HuH-7.5 (cell line): ENCODE data around the gene ATP2B2.
"Not testable (repeated sequence)": the region's sequence is repeated elsewhere in the genome, so short reads cannot be mapped to it uniquely, and the experiment has no call there.

Experiments
- DNase-seq: peaks from one replicate; pipeline ENCODE4 v3.0.0; 2011; ENCODE audit warnings: low spot score

The ATP2B2 gene

DNA sequence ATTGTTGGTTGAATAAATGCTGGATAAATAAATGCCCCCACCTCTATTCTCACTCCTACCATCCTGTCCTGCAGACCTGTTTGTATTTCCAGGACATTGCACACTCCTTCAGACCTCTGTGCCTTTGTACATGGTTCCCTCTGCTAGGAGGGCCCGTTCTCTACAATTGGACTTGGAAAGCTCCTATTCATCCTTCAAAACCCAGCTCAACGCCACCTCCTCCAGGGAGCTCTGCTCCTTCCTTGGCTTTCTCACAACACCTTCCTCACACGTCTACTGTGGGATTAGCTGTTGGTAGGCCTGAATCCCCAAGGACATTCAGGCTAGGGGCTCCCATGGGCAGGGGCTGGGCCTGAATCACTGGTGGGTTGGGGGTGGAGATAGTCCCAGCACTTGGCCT, 105.8 kb downstream of the ATP2B2 start:
- no peak for DNase-seq

DNA sequence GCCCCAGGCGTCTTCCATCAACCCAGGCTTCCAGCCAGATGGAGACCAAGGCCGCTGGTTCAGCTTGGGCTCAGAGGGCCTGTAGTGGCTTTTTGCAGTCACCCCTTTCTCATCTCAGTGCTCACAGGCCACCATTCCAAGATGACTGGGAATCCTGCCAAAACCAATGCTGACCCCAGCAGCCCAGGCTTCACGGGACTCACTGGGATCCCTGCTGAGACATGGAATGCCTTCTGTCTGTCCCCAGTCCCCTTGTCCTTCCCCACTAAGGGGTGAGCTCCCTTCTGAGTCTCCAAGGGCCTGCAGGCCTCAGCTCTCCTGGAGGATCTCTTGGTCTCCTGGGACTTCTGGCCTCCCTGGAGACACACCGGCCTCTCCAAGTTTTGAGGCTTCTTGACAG, 107.0 kb downstream of the ATP2B2 start:
- DNase-seq: peak; percentile 64

GRCh38 chr3:10397879-10398278, 107.5 kb downstream of the ATP2B2 start:
- no peak for DNase-seq

GRCh38 chr3:10396931-10397330, 108.5 kb downstream of the ATP2B2 start:
- DNase-seq: no peak

DNA sequence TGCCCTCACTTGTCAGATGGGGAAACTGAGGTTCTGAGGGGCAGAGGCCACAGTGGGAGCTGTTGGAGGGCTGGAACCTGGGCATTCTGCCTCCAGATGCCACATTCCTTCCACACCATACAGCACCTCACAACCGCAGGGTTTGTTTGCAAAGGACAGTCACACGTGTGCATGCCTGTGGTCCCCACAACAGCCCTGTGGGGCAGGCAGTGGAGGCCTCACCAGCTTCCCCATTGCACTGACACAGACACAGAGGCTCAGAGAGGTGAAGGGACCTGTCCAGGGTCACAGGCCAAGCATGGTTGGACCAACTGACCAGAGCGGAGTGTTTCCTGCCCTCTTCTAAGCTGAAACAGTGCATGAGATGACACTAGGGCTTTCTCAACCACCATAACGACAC, 109.3 kb downstream of the ATP2B2 start:
- DNase-seq: no peak

GRCh38 chr3:10395671-10396070, 109.7 kb downstream of the ATP2B2 start:
- no peak for DNase-seq

DNA sequence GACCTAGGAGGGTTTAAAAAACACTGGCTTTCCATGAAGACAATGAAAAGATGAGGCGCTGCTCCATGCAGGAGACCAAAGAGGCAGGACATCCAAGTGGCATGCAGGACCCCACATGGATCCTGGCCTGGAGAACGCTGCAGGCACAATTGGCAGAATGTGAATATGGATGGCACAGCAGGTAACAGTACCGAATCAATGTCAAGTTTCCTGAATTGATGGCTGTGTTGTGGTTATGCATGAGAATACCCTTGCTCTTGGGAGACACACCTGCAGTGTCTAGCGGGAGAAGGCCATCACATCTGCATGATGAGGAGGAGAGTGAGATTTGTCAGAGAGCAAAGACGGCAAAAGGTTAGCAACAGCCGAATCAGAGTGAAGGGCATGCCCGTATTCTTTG, 110.2 kb downstream of the ATP2B2 start:
- no peak for DNase-seq

- no peak for DNase-seq
These were observed 110.8 kb downstream of the ATP2B2 start for GRCh38 chr3:10394491-10395025.

GRCh38 chr3:10393514-10393913, 111.9 kb downstream of the ATP2B2 start:
- no peak for DNase-seq

DNA sequence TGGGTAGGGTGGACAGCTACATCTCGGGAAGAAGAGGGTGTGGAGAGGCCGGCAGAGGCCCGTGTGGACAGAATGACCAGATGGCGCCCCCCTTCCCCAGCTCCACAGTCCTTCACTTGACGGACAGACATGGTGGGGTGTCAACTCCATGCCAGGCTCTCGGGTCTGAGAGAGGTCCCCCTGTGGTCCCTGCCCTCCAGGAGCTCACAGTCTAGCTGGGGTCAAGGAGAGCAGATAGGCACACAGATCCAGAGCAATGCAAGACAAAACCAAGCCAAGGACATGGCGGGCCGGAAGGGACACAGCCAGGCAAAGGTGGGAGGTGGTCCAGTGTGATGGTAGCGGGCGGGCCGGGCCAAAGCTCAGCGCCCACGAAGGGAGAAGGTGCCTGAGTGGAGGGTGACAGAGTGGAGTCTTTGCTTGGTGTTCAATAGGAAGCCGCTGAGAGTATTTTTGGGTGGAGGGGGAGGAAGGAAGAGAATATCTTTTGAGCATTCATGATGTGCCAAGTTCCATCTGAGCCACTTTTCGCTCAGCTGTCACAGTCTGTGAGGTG, 112.4 kb downstream of the ATP2B2 start:
- DNase-seq: no peak

DNA sequence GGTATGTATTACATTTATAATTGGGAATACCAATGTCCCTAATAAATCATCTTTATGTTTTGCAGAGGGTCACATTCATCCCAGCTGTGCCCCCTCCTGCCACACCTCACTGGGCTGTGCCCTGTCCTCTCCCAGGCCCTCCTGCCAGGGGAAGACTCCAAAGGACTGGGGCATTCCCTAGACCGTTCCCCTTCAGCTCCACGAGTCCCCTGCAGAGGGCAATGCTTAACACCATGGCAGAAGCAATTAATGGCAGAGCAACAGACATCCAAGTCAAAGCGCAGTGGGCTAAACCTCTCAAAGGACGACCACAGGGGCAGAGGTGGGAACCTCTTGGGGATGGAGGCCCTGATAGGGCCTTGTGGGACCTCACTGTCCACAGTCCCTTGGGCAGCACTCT, 113.1 kb downstream of the ATP2B2 start:
- DNase-seq: no peak

GRCh38 chr3:10391391-10391790, 114.0 kb downstream of the ATP2B2 start:
- DNase-seq: no peak

- DNase-seq: no peak
These were observed 114.6 kb downstream of the ATP2B2 start for GRCh38 chr3:10390641-10391373.

DNA sequence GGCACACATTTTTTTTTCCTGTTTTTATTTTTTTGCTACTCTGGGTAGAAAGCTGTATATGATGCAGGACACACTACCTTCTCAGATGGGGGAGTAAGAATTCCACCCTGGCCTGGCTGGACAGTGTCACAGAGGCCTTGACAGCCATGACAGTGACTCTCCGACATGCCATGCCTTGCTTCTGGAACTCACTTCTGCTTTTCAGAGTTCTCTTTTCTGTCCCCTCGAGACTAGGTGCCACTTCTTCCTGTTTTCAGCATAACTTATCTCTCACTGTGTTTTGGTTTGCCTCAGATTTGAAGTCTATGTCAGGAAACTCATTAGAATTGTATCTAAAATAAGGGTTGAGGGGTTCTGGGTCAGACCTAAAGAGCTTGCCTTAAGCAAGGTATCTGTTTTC, 115.4 kb downstream of the ATP2B2 start:
- no peak for DNase-seq

- no peak for DNase-seq
These were observed 116.0 kb downstream of the ATP2B2 start for GRCh38 chr3:10389339-10389738.

- no peak for DNase-seq
These were observed 117.3 kb downstream of the ATP2B2 start for GRCh38 chr3:10387881-10388609.

DNA sequence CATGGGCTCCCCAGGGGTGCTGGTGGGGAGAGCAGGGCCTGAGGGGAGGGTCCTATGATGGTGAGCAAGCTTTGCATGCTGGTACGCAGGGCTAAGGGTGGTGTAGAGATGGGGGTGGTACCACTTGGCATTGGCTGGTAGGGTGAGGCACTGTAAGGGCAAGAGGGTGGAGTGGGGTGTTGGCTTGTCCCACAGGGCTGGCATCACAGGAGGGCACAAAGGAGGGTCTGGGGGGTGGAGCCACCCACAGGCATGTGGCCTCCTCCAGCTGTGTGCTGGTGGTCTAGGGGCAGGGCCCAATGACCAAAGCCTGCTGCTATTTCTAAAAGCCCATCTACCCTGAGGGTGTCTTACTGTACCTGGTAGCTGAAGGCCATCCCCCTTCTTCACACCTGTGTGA, 119.3 kb downstream of the ATP2B2 start:
- DNase-seq: no peak

GRCh38 chr3:10384541-10385360, 120.6 kb downstream of the ATP2B2 start:
- no peak for DNase-seq

GRCh38 chr3:10383850-10384248, 121.5 kb downstream of the ATP2B2 start:
- DNase-seq: no peak

DNA sequence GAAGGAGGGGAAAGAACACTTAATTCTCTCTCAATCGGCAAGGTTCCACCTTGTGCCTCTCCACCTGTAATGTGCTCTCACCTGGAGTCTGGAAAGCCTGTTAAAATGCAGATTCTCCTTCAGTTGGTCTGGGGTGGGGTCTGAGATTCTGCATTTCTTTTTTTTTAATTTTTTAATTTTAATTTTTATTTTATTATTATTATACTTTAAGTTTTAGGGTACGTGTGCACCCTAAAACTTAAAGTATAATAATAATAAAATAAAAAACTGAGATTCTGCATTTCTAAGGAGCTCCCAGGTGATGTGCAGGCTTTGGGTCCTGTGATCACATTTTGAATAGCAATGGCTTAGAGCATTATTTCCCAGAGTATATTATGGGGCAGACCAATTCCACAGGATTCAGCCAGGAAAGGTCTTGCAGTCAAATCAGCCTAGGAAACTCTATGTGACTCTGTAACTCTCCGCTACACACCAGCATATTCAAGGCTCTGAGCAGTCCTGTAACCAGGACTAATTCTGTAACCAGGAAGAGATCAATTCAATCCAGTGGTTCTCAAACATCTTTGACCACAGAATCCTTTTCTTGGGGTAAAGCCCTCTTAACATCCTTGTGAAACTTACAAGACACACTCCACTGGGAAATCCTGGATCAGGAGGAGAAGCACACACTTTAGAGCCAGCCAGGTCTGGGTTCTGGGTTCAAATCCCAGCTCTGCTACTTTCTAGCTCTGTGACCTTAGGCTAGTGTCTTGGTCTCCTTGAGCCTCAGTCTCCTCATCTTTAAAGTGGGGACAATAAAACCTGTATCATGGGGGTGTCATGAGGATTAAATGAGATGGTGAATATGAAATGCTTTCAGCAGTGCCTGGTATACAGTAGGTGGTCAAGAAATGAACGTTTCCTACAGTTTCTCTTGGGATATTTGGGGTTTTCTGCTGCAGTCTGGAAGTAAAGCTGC, 122.2 kb downstream of the ATP2B2 start:
- DNase-seq: no peak

- not testable (repeated sequence) for DNase-seq
These were observed 122.9 kb downstream of the ATP2B2 start for GRCh38 chr3:10382445-10382844.
